Right renal pelvis (tissue), 4 donors: Measurements from ENCODE around the gene PGAM2. TPM values are rescaled to one million over a fixed set of nuclear protein-coding genes. Genes with fewer than 3 reads are reported as not detected.
"Not testable (repeated sequence)": the region's sequence is repeated elsewhere in the genome, so short reads cannot be mapped to it uniquely, and the experiment has no call there.

Source experiments
- DNase-seq, 4 donors: peaks; one replicate each; pipeline ENCODE4 v3.0.0-alpha.2; 2013; ENCODE audit warnings: low read depth in 4 of 4, low spot score in 3 of 4, missing footprints in 1 of 4
- polyA plus RNA-seq, 4 donors: library from polyadenylated mRNA; unstranded; fragments of 120-200 nt; gene quantifications; one replicate each; pipeline ENCODE4 v1.2.1, GENCODE V29; 2013; ENCODE audit not compliant: insufficient read length in 4 of 4

The PGAM2 gene
- polyA plus RNA-seq, 4 donors = 1.4 to 5.4 (median 3.0) TPM

GRCh38 chr7:44052771-44053365 is 12.5 kb downstream of the PGAM2 start:
- DNase-seq = no peak

DNA sequence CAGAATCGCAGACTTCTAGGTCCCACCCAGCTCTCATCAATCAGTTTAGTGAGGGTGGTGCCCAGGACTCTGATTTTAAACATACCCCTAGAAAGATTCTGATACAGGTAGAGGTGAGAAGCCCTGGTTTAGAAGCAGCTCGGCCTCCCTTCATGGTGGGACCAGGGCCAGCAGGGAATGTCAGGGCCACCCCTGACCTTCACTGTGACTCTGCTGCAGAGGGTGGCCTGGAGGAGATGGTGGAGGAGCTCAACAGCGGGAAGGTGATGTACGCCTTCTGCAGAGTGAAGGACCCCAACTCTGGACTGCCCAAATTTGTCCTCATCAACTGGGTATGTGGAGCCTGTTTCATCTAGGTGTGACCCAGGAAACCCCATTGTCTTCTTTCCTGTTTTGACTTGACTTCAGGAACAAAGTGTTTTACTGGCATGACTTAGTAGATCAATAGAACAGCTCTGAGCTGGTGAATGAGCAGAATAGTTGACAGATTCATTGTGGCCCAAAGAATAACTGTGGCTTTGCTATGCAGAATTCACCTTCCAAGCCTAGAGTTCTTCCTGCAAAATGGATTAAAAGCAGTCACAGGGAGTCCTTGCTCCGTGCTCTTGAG is 13.7 kb downstream of the PGAM2 start:
- no peak for DNase-seq

- no peak for DNase-seq
Measured at GRCh38 chr7:44050915-44051560, 14.3 kb downstream of the PGAM2 start.

GRCh38 chr7:44050121-44050914 is 15.0 kb downstream of the PGAM2 start:
- no peak for DNase-seq

DNA sequence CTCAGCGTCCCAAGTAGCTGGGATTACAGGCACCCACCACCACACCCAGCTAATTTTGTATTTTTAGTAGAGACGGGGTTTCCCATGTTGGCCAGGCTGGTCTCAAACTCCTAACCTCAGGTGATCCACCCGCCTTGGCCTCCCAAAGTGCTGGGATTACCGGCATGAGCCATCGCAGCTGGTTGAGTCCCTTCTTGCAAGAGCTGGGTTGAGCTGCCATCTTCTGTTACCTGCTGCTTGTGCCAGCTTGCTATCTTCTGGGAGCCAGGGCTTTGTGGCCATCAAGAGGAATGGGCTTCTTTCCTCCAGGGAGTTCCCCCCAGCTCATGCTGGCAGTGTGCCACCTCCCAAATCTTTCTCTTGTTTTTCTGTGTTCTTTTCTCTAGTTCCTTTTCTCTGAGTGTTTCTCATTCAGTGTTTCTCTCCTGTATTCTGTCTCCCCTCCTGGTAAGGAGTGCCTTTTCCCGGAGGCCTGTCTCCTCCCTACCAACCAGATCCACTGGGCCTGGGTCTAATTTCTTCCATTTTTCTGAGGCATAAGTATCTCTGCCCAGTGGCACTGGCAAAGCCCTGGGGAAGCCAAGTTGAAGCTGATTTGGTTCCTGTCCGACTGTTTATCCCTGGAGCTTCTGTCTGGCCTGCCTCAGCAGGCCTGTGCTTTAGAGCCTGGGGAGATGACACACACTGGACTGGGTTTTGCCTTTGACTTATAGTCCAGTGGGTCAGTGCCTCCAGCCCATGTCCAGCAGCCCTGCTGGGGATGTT is 17.2 kb downstream of the PGAM2 start:
- DNase-seq = no peak

GRCh38 chr7:44046321-44047061 is 18.9 kb downstream of the PGAM2 start:
- no peak for DNase-seq

- DNase-seq = no peak
Measured at GRCh38 chr7:44045226-44046014, 19.9 kb downstream of the PGAM2 start.

GRCh38 chr7:44044315-44045225 is 20.8 kb downstream of the PGAM2 start, which contains the start of gene DBNL:
TSS of gene DBNL (plus strand) at chr7:44044702. CDS start at chr7:44044738, 36 bp downstream.
- DNase-seq = peak; percentile 76 to 80 (median 79)

DNA sequence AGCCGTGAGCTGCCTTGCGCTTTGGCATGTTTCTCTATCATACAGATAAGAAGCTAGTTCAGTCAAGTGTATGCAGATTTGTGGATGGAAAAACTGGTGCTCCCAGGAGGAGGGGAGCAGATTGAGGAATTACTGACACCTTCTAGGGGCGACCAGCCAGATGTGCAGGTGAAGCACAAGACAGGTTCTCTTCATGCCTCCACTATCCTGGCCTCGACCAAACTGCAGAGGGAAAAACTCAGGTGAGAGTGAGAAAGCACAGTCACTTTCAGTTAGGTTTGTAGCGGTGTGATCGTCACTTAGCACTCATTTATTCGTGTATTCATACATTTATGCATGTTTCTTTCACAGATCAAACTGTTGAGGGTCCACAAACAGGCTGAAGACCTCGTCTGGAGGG is 21.5 kb downstream of the PGAM2 start:
- DNase-seq = no peak

- DNase-seq = no peak
Measured at GRCh38 chr7:44042221-44042620, 23.1 kb downstream of the PGAM2 start.

DNA sequence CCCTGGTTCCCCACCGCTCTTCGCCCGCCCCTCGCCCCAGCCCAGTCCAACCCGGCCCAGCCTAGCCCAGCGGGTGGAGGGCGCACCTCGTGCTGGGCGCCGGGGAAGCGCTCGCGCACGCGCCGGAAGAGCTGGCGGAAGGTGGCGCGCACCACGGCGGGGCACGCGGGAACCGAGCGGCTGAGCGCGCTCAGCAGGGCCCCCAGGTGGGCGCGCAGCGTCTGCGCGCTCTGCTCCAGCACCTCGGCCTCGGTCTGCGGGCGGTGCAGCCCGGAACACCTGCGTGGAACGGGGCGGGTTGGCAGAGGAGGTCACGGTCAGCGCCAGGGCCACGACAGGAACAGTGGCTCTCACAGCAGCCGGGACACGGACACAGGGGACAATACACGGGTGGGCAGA is 24.9 kb downstream of the PGAM2 start:
- DNase-seq = not testable (repeated sequence)

GRCh38 chr7:44039800-44040492 is 25.4 kb downstream of the PGAM2 start:
- not testable (repeated sequence) for DNase-seq

GRCh38 chr7:44038961-44039558 is 26.3 kb downstream of the PGAM2 start:
- peak in 2 of 4 donors; percentile 43 to 53 for DNase-seq

- DNase-seq = not testable (repeated sequence)
Measured at GRCh38 chr7:44038553-44038952, 26.8 kb downstream of the PGAM2 start.

DNA sequence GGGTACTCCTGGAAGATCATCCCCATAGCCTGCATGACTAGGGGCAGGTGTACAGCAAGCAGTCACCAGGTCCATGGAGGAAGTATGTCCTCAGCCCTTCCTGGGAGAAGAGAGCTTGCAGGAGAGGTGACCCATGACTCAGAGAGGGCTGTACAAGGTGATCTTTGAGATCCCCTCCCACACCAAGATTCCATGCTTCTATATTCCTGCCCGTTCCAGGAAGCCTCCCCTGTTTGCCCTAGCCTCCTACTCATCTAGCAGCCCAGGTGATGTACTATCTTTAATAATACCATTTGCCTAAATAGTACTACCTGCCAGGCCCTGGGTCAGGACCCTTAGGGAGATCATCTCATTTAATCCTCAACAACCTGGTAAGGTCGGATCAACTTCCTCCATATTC is 27.4 kb downstream of the PGAM2 start:
- DNase-seq = not testable (repeated sequence)

- DNase-seq = not testable (repeated sequence)
Measured at GRCh38 chr7:44036364-44036763, 29.0 kb downstream of the PGAM2 start.
